HG02642 (cell line): Measurements from ENCODE around the gene ALX4.

Source experiments
- ATAC-seq: cut with Tn5 transposase; IDR thresholded peaks from one replicate; pipeline ENCODE4 v1.9.1; 2021; ENCODE audit warnings: mild to moderate bottlenecking; ENCODE audit not compliant: unreplicated experiment, poor library complexity

Gene ALX4

DNA sequence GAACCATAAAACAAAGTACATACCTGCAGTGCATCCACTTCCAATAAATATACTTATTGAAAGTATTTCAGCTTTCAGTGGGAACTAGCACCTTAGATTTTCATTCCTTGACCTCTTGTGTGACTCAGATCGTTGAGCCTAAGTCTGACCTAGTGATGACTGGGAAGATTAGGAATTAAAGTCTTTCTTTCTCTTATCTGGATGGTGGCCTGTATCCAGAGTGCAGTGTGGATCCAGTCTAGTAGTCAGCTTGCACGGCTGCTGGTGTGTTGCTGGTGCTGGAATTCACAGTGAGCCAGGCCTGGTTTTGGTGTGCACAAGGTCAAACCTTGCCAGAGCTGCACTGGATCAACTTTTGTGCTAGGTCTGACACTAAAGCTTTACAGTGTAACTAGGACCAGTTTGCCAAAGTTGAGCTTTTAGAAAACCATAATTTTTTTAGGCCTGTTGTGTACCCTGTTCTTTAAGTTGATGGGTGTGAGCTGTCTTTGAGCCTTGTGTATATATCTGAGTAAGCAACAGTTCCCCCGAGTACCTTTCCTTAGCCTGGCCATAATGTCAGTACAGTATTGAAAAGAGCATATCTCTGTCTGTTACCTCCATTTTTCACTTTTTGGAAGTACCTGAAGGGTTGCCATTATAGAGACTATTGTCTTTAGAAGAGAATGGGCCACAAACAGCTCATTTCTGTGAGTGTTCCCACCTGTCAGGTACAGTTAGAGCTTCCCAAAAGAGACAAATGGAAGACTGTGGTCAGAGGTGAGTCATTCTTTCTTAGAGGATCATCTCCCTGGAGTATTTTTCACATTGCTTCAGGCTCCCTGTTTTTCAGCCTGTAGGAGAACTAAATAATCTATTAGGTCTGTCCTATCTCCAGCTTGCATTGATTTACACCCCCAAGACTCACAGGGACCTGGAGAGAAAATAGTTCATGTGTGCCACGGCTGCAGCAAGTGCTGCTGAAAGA is 89.8 kb downstream of the ALX4 start:
- no peak for ATAC-seq

DNA sequence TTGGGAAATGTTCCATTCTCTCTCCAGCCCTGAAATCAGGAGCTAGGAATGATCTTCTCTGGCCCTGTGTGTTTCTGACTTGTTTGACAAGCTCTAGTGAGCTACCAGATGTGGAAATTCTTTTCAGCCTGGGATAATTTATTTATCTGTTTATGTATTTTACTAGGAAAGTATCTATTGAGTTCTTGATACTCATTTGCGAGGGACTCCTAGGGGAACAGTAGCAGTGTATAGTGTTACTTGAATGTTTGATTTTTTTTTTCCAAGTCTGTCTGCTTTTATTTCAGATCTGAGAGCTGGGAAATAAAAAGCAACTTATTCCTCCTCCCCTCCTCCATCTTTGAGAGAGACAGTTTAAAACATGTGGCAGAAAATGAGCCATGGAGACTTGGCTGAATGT is 92.5 kb downstream of the ALX4 start:
- ATAC-seq, result no peak

DNA sequence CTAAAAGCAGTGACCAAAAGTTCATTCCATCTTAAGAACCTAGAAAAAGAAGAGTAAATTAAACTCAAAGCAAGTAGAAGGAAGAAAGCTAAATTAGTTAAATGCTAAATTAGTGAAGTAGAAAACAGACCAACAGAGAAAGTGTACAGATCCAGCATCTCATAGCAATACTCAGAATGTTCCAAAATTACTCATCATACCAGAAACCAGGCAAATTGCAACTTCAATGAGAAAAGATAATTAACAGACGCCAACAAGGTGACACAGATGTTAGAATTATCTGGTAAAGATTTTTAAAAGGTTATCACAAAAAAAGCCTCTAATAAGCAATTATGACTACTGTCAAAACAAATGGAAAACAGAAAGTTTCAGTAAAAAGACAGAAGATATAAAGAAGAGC is 96.8 kb downstream of the ALX4 start:
- no peak for ATAC-seq

DNA sequence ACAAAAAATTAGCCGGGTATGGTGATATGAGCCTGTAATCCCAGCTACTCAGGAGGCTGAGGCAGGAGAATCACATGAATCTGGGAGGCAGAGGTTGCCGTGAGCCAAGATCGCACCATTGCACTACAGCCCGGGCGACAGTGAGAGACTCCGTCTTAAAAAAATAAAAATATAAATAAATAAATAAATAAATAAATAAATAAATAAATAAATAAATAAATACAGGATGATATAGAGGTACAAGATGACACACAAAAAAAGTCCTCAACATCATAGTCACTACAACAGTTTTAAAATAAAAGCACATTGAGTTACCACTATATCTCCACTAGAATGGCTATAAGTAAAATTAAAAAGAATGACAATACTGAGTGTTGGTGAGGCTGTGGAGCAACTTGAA is 97.8 kb downstream of the ALX4 start:
- no peak for ATAC-seq
